Measurements from ENCODE around the gene STK31.
"Not testable (repeated sequence)": the region's sequence is repeated elsewhere in the genome, so short reads cannot be mapped to it uniquely, and the experiment has no call there.

DNA sequence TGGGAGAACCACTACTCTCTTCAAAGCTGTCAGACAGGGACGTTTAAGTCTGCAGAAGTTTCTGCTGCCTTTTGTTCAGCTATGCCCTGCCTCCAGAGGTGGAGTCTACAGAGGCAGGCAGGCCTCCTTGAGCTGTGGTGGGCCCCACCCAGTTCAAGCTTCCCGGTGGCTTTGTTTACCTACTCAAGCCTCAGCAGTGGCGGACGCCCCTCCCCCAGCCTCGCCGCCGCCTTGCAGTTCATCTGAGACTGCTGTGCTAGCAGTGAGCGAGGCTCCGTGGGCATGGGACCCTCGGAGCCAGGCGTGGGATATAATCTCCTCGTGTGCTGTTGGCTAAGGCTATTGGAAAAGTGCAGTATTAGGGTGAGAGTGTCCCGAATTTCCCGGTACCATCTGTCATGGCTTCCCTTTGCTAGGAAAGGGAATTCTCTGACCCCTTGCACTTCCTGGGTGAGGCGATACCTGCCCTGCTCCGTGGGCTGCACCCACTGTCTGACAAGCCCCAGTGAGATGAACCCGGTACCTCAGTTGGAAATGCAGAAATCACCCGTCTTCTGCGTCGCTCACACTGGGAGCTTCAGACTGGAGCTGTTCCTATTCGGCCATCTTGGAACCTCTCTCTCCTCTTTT is 12.7 kb downstream of the STK31 start:
- TF ChIP-seq POLR2A (IDR thresholded peaks at IDR 0.05; ENCODE audit: low read depth, low read length); POLR2AphosphoS5 (IDR thresholded peaks at IDR 0.05; ENCODE audit: insufficient read depth, low read depth, low read length); MYC (IDR thresholded peaks at IDR 0.05; ENCODE audit: low read depth, low read length); EZH2 (IDR thresholded peaks at IDR 0.05; ENCODE audit: borderline replicate concordance, low read depth, low read length, severe bottlenecking); JUN (IDR thresholded peaks at IDR 0.05; ENCODE audit: borderline replicate concordance, insufficient read depth, insufficient read length, low read depth); GATA2 (IDR thresholded peaks at IDR 0.05; ENCODE audit: insufficient read depth, insufficient read length, low read depth, low read length): not testable (repeated sequence)
- TF ChIP-seq, protein P1, sequence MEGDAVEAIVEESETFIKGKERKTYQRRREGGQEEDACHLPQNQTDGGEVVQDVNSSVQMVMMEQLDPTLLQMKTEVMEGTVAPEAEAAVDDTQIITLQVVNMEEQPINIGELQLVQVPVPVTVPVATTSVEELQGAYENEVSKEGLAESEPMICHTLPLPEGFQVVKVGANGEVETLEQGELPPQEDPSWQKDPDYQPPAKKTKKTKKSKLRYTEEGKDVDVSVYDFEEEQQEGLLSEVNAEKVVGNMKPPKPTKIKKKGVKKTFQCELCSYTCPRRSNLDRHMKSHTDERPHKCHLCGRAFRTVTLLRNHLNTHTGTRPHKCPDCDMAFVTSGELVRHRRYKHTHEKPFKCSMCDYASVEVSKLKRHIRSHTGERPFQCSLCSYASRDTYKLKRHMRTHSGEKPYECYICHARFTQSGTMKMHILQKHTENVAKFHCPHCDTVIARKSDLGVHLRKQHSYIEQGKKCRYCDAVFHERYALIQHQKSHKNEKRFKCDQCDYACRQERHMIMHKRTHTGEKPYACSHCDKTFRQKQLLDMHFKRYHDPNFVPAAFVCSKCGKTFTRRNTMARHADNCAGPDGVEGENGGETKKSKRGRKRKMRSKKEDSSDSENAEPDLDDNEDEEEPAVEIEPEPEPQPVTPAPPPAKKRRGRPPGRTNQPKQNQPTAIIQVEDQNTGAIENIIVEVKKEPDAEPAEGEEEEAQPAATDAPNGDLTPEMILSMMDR (IDR thresholded peaks at IDR 0.05; ENCODE audit: extremely low read depth in 1 of 2, insufficient read depth in 1 of 2, low read depth in 1 of 2, low read length in 2 of 2), result not testable (repeated sequence)
